Astrocyte (in vitro differentiated cells and primary cell): ENCODE data around the gene AGPAT4.
"Not testable (repeated sequence)": the region's sequence is repeated elsewhere in the genome, so short reads cannot be mapped to it uniquely, and the experiment has no call there.

Experiments used
- CTCF ChIP-seq: IDR thresholded peaks from 2 replicates; pipeline ENCODE4 v1.5.1; 2011; ENCODE audit warnings: low read depth, mild to moderate bottlenecking, inconsistent platforms, low read length, moderate library complexity; ENCODE audit not compliant: insufficient read depth
- EZH2 ChIP-seq: IDR thresholded peaks from 2 replicates; pipeline ENCODE4 v1.6.1; 2012; ENCODE audit warnings: mild to moderate bottlenecking, low read length, inconsistent platforms; ENCODE audit not compliant: insufficient read depth

- not testable (repeated sequence) for TF ChIP-seq CTCF, EZH2
These were observed 41.5 kb upstream of the AGPAT4 start for GRCh38 chr6:161315246-161315917.
